ENCODE data around the gene TRAPPC3.

Gene TRAPPC3

GRCh38 chr1:36095760-36096405, 53.4 kb downstream of the TRAPPC3 start:
- H3K27ac ChIP-seq (ENCODE audit: low read length, poor library complexity, severe bottlenecking): no peak overlapping the region
- H4K8ac ChIP-seq (ENCODE audit: low read length): no peak overlapping the region
- no peak overlapping the region for H3K4me2 ChIP-seq (ENCODE audit: low read length, poor library complexity, severe bottlenecking)
- peaks cover 51 to 79% of the 10 kb centered on the region in 2 experiments for H3K36me3 ChIP-seq (ENCODE audit: control insufficient read depth in 1 of 2, insufficient read depth in 2 of 2, low read depth in 1 of 2, low read length in 2 of 2)
- no peak for DNase-seq
- peaks cover 27% of the 10 kb centered on the region for H3K4me1 ChIP-seq (ENCODE audit: control insufficient read depth, insufficient read depth, low read depth, low read length)
- no peak overlapping the region for H2BK120ac ChIP-seq (ENCODE audit: low read depth, low read length)
- no peak overlapping the region for H3K23ac ChIP-seq (ENCODE audit: low read length in 2 of 2)
- no peak overlapping the region for H2BK15ac ChIP-seq (ENCODE audit: low read depth, poor library complexity, severe bottlenecking)
- no peaks in the 10 kb centered on the region for H3K27me3 ChIP-seq (ENCODE audit: control insufficient read depth in 1 of 2, insufficient read depth in 1 of 2, low read length in 2 of 2)
- H3K18ac ChIP-seq (ENCODE audit: low read depth in 1 of 2, low read length in 2 of 2): no peak overlapping the region
- peak overlapping the region; percentile 46 for H3K9ac ChIP-seq (ENCODE audit: low read length)
- no peak overlapping the region for H2AFZ ChIP-seq (ENCODE audit: low read depth, low read length)
- no peak overlapping the region for H3K4ac ChIP-seq (ENCODE audit: low read depth in 1 of 2, low read length in 2 of 2)
- H3K14ac ChIP-seq (ENCODE audit: low read length in 2 of 2): no peak overlapping the region
- H2BK12ac ChIP-seq (ENCODE audit: low read length in 2 of 2): no peak overlapping the region
- H3K4me3 ChIP-seq (ENCODE audit: insufficient read depth in 1 of 2, low read depth in 1 of 2, low read length in 2 of 2): no peak overlapping the region
- H4K91ac ChIP-seq (ENCODE audit: low read length): no peak overlapping the region
- H2AK5ac ChIP-seq (ENCODE audit: low read length, severe bottlenecking): no peak overlapping the region
- peaks cover 28% of the 10 kb centered on the region for H3K79me1 ChIP-seq (replicated peaks; ENCODE audit: low read length, poor library complexity, severe bottlenecking)
- 90% methylated on average over 8 of the region's 15 CpGs for WGBS
- no peak overlapping the region for H2BK5ac ChIP-seq (ENCODE audit: low read depth, low read length, poor library complexity, severe bottlenecking)
- no peaks in the 10 kb centered on the region for H3K9me3 ChIP-seq (ENCODE audit: control insufficient read depth, low read length)

- Histone ChIP-seq H2BK120ac (ENCODE audit: low read depth, low read length) (no peak overlapping the region), H3K36me3 (ENCODE audit: control insufficient read depth in 1 of 2, insufficient read depth in 2 of 2, low read depth in 1 of 2, low read length in 2 of 2) (peaks cover 54 to 81% of the 10 kb centered on the region in 2 experiments), H3K9ac (ENCODE audit: low read length) (peak overlapping the region; percentile 46), H3K27ac (ENCODE audit: low read length, poor library complexity, severe bottlenecking) (no peak overlapping the region), H4K91ac (ENCODE audit: low read length) (no peak overlapping the region), H3K4me2 (ENCODE audit: low read length, poor library complexity, severe bottlenecking) (no peak overlapping the region), H3K9me3 (ENCODE audit: control insufficient read depth, low read length) (no peaks in the 10 kb centered on the region), H2BK15ac (ENCODE audit: low read depth, poor library complexity, severe bottlenecking) (no peak overlapping the region), H4K8ac (ENCODE audit: low read length) (no peak overlapping the region), H2AK5ac (ENCODE audit: low read length, severe bottlenecking) (no peak overlapping the region), H3K4me3 (ENCODE audit: insufficient read depth in 1 of 2, low read depth in 1 of 2, low read length in 2 of 2) (no peak overlapping the region), H3K23ac (ENCODE audit: low read length in 2 of 2) (no peak overlapping the region), H3K27me3 (ENCODE audit: control insufficient read depth in 1 of 2, insufficient read depth in 1 of 2, low read length in 2 of 2) (no peaks in the 10 kb centered on the region), H2BK5ac (ENCODE audit: low read depth, low read length, poor library complexity, severe bottlenecking) (no peak overlapping the region), H3K79me1 (replicated peaks; ENCODE audit: low read length, poor library complexity, severe bottlenecking) (peaks cover 28% of the 10 kb centered on the region), H3K14ac (ENCODE audit: low read length in 2 of 2) (no peak overlapping the region), H3K18ac (ENCODE audit: low read depth in 1 of 2, low read length in 2 of 2) (no peak overlapping the region), H3K4ac (ENCODE audit: low read depth in 1 of 2, low read length in 2 of 2) (no peak overlapping the region), H3K4me1 (ENCODE audit: control insufficient read depth, insufficient read depth, low read depth, low read length) (peaks cover 26% of the 10 kb centered on the region), H2BK12ac (ENCODE audit: low read length in 2 of 2) (no peak overlapping the region), H2AFZ (ENCODE audit: low read depth, low read length) (no peak overlapping the region)
- DNase-seq: no peak
- 95% methylated on average over 8 of the region's 8 CpGs for WGBS
Measured at GRCh38 chr1:36094621-36095061, 54.6 kb downstream of the TRAPPC3 start.

GRCh38 chr1:36093929-36094328, 55.4 kb downstream of the TRAPPC3 start:
- Histone ChIP-seq H3K27me3 (ENCODE audit: control insufficient read depth in 1 of 2, insufficient read depth in 1 of 2, low read length in 2 of 2) (no peaks in the 10 kb centered on the region), H3K79me1 (replicated peaks; ENCODE audit: low read length, poor library complexity, severe bottlenecking) (peaks cover 28% of the 10 kb centered on the region), H3K14ac (ENCODE audit: low read length in 2 of 2) (no peak overlapping the region), H3K18ac (ENCODE audit: low read depth in 1 of 2, low read length in 2 of 2) (no peak overlapping the region), H2AFZ (ENCODE audit: low read depth, low read length) (no peak overlapping the region), H2AK5ac (ENCODE audit: low read length, severe bottlenecking) (no peak overlapping the region), H3K4me3 (ENCODE audit: insufficient read depth in 1 of 2, low read depth in 1 of 2, low read length in 2 of 2) (no peak overlapping the region), H3K9me3 (ENCODE audit: control insufficient read depth, low read length) (no peaks in the 10 kb centered on the region), H3K4me2 (ENCODE audit: low read length, poor library complexity, severe bottlenecking) (no peak overlapping the region), H3K4ac (ENCODE audit: low read depth in 1 of 2, low read length in 2 of 2) (no peak overlapping the region), H2BK5ac (ENCODE audit: low read depth, low read length, poor library complexity, severe bottlenecking) (no peak overlapping the region), H3K4me1 (ENCODE audit: control insufficient read depth, insufficient read depth, low read depth, low read length) (peaks cover 24% of the 10 kb centered on the region), H2BK12ac (ENCODE audit: low read length in 2 of 2) (no peak overlapping the region), H2BK15ac (ENCODE audit: low read depth, poor library complexity, severe bottlenecking) (no peak overlapping the region), H3K36me3 (ENCODE audit: control insufficient read depth in 1 of 2, insufficient read depth in 2 of 2, low read depth in 1 of 2, low read length in 2 of 2) (peaks cover 54 to 77% of the 10 kb centered on the region in 2 experiments), H3K9ac (ENCODE audit: low read length) (peak overlapping the region; percentile 42), H3K23ac (ENCODE audit: low read length in 2 of 2) (no peak overlapping the region), H2BK120ac (ENCODE audit: low read depth, low read length) (no peak overlapping the region), H4K91ac (ENCODE audit: low read length) (no peak overlapping the region), H4K8ac (ENCODE audit: low read length) (no peak overlapping the region), H3K27ac (ENCODE audit: low read length, poor library complexity, severe bottlenecking) (no peak overlapping the region)
- no peak for DNase-seq
- 96% methylated on average over 3 of the region's 3 CpGs for WGBS

DNA sequence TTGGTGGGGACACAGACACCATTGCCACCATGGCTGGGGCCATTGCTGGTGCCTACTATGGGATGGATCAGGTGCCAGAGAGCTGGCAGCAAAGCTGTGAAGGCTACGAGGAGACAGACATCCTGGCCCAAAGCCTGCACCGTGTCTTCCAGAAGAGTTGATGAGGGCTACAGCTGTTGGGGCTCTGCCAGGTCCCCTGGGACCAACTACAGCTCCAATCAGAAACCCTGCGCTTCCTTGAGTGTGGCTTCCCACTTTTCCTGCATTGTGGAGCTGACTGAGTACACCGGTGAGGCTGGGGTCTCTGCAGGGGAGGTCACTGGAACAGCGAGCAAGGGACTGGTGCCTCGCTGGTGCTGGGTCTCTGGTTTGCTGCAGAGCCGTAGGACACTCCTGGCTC, 56.1 kb downstream of the TRAPPC3 start:
- H3K79me1 ChIP-seq (replicated peaks; ENCODE audit: low read length, poor library complexity, severe bottlenecking): peaks cover 28% of the 10 kb centered on the region
- H3K4ac ChIP-seq (ENCODE audit: low read depth in 1 of 2, low read length in 2 of 2): no peak overlapping the region
- H2AFZ ChIP-seq (ENCODE audit: low read depth, low read length): no peak overlapping the region
- H3K4me2 ChIP-seq (ENCODE audit: low read length, poor library complexity, severe bottlenecking): no peak overlapping the region
- peaks cover 27% of the 10 kb centered on the region for H3K4me1 ChIP-seq (ENCODE audit: control insufficient read depth, insufficient read depth, low read depth, low read length)
- no peaks in the 10 kb centered on the region for H3K9me3 ChIP-seq (ENCODE audit: control insufficient read depth, low read length)
- DNase-seq: no peak
- H3K36me3 ChIP-seq (ENCODE audit: control insufficient read depth in 1 of 2, insufficient read depth in 2 of 2, low read depth in 1 of 2, low read length in 2 of 2): peaks cover 54 to 71% of the 10 kb centered on the region in 2 experiments
- no peak overlapping the region for H3K18ac ChIP-seq (ENCODE audit: low read depth in 1 of 2, low read length in 2 of 2)
- no peak overlapping the region for H3K14ac ChIP-seq (ENCODE audit: low read length in 2 of 2)
- H2BK15ac ChIP-seq (ENCODE audit: low read depth, poor library complexity, severe bottlenecking): no peak overlapping the region
- WGBS: 96% methylated on average over 7 of the region's 7 CpGs
- no peak overlapping the region for H2AK5ac ChIP-seq (ENCODE audit: low read length, severe bottlenecking)
- no peak overlapping the region for H4K91ac ChIP-seq (ENCODE audit: low read length)
- no peak overlapping the region for H2BK120ac ChIP-seq (ENCODE audit: low read depth, low read length)
- no peak overlapping the region for H3K4me3 ChIP-seq (ENCODE audit: insufficient read depth in 1 of 2, low read depth in 1 of 2, low read length in 2 of 2)
- peak overlapping the region; percentile 42 for H3K9ac ChIP-seq (ENCODE audit: low read length)
- H3K23ac ChIP-seq (ENCODE audit: low read length in 2 of 2): no peak overlapping the region
- H3K27me3 ChIP-seq (ENCODE audit: control insufficient read depth in 1 of 2, insufficient read depth in 1 of 2, low read length in 2 of 2): no peaks in the 10 kb centered on the region
- no peak overlapping the region for H2BK5ac ChIP-seq (ENCODE audit: low read depth, low read length, poor library complexity, severe bottlenecking)
- no peak overlapping the region for H2BK12ac ChIP-seq (ENCODE audit: low read length in 2 of 2)
- no peak overlapping the region for H4K8ac ChIP-seq (ENCODE audit: low read length)
- no peak overlapping the region for H3K27ac ChIP-seq (ENCODE audit: low read length, poor library complexity, severe bottlenecking)

Measured in mesenchymal stem cell (in vitro differentiated cells and primary cell).